Activated CD4-positive, alpha-beta T cell treated with anti-CD3 and anti-CD28 coated beads, Interleukin-2, Interleukin-4, amounts not matched to agents 100 ng/mL and 50 ng/mL, durations not matched to agents 16 hours and 8 hours (primary cell): ENCODE measurements around the gene RPL14.
"Not testable (repeated sequence)": the region's sequence is repeated elsewhere in the genome, so short reads cannot be mapped to it uniquely, and the experiment has no call there.

Experiments used
- DNase-seq: peaks from one replicate; pipeline ENCODE4 v3.0.0-alpha.2; 2020; ENCODE audit warnings: low spot score

The RPL14 gene

GRCh38 chr3:40456940-40457823 lies at the start of gene RPL14:
TSS of gene RPL14 (plus strand) at chr3:40457339. CDS start at chr3:40457472, 133 bp downstream.
- peak; percentile 95 for DNase-seq

GRCh38 chr3:40407611-40408010 lies 49.5 kb upstream of the RPL14 start:
- DNase-seq, result no peak

- no peak for DNase-seq
Observed at GRCh38 chr3:40414270-40414669, 42.9 kb upstream of the RPL14 start.

- no peak for DNase-seq
Observed at GRCh38 chr3:40417845-40418543, 39.1 kb upstream of the RPL14 start.

GRCh38 chr3:40422861-40423260 lies 34.3 kb upstream of the RPL14 start:
- DNase-seq, result no peak

GRCh38 chr3:40427045-40427669 lies 30.0 kb upstream of the RPL14 start:
- DNase-seq, result no peak

GRCh38 chr3:40432793-40433192 lies 24.3 kb upstream of the RPL14 start:
- no peak for DNase-seq

- no peak for DNase-seq
Observed at GRCh38 chr3:40437889-40438288, 19.2 kb upstream of the RPL14 start.

- no peak for DNase-seq
Observed at GRCh38 chr3:40445062-40445461, 12.1 kb upstream of the RPL14 start.

GRCh38 chr3:40445880-40446279 lies 11.3 kb upstream of the RPL14 start:
- DNase-seq, result no peak

GRCh38 chr3:40450438-40450837 lies 6.7 kb upstream of the RPL14 start:
- DNase-seq, result no peak

GRCh38 chr3:40451551-40451950 lies 5.6 kb upstream of the RPL14 start:
- DNase-seq, result no peak

GRCh38 chr3:40452057-40452456 lies 5.1 kb upstream of the RPL14 start:
- no peak for DNase-seq

GRCh38 chr3:40452562-40452875 lies 4.6 kb upstream of the RPL14 start:
- no peak for DNase-seq

- peak; percentile 98 for DNase-seq
Observed at GRCh38 chr3:40452876-40453730, 4.0 kb upstream of the RPL14 start.

GRCh38 chr3:40453933-40454332 lies 3.2 kb upstream of the RPL14 start:
- no peak for DNase-seq

GRCh38 chr3:40455328-40455727 lies 1.8 kb upstream of the RPL14 start:
- DNase-seq, result no peak

- no peak for DNase-seq
Observed at GRCh38 chr3:40456279-40456939, 730 bp upstream of the RPL14 start.

GRCh38 chr3:40458473-40458872 lies 1.3 kb downstream of the RPL14 start:
- no peak for DNase-seq

- DNase-seq, result not testable (repeated sequence)
Observed at GRCh38 chr3:40460481-40460880, 3.3 kb downstream of the RPL14 start.

- no peak for DNase-seq
Observed at GRCh38 chr3:40461161-40461560, 4.0 kb downstream of the RPL14 start.

GRCh38 chr3:40462838-40463237 lies 5.7 kb downstream of the RPL14 start:
- DNase-seq, result not testable (repeated sequence)
